Omental fat pad (tissue), 4 donors: ENCODE data around the gene GLB1L2. TPM values are rescaled to one million over a fixed set of nuclear protein-coding genes. Genes with fewer than 3 reads are reported as not detected.

ENCODE experiments used
- ATAC-seq: fragments of 150-250 bp; one replicate; pipeline ENCODE4 v1.9.1; 2016; ENCODE audit warnings: mild to moderate bottlenecking, moderate library complexity; ENCODE audit not compliant: low FRiP score
- DNase-seq: peaks from one replicate; pipeline ENCODE4 v3.0.0-alpha.2; 2019; ENCODE audit warnings: low spot score
- CTCF ChIP-seq, 3 donors: fragments of 450-650 bp; IDR thresholded peaks; one replicate each; pipeline ENCODE4 v1.5.1; 2016 to 2017; ENCODE audit warnings: antibody characterized with exemption in 3 of 3, mild to moderate bottlenecking in 3 of 3, moderate library complexity in 2 of 3
- total RNA-seq, 4 donors: library from RNA; depleted of rRNA; stranded (reverse); fragments of >200 nt; gene quantifications; one replicate each; pipeline ENCODE4 v1.1.0, GENCODE V29; 2016

GLB1L2 gene
- total RNA-seq, 4 donors from 2014 or later, result 1.8 to 5.5 (median 2.4) TPM

- no peak for ATAC-seq
- DNase-seq, result no peak
- no peak for TF ChIP-seq CTCF (IDR thresholded peaks at IDR 0.05)
Observed at GRCh38 chr11:134372961-134373360, 41.2 kb downstream of the GLB1L2 start.

DNA sequence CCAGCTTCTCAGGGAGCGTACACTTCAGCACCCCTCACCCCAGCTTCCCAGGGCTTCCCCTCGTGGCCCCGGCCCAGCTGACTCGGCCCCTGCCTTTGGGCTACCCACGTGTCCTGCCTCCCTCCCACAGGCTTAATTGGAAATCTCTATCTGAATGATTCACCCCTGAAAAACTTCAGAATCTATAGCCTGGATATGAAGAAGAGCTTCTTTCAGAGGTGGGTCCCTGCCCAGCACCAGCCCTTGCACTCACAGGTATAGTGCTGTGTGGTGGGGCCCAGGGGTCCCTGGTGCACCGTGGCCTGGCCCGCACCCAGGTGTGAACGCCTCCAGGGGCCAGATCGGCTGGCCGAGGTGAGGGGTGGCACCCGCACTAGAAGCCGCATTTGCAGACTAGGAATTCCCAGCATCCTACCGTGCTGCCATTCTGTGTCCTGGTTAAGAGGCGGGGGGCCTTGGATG lies 41.8 kb downstream of the GLB1L2 start:
- no peak for DNase-seq
- TF ChIP-seq CTCF (IDR thresholded peaks at IDR 0.05), result no peak
- ATAC-seq, result no peak

- ATAC-seq (no peak), DNase-seq (no peak)
- TF ChIP-seq CTCF (IDR thresholded peaks at IDR 0.05), result no peak
Observed at GRCh38 chr11:134374171-134374570, 42.4 kb downstream of the GLB1L2 start.

GRCh38 chr11:134374891-134375550 lies 43.2 kb downstream of the GLB1L2 start:
- TF ChIP-seq CTCF (IDR thresholded peaks at IDR 0.05), result no peak
- ATAC-seq (no peak), DNase-seq (no peak)

DNA sequence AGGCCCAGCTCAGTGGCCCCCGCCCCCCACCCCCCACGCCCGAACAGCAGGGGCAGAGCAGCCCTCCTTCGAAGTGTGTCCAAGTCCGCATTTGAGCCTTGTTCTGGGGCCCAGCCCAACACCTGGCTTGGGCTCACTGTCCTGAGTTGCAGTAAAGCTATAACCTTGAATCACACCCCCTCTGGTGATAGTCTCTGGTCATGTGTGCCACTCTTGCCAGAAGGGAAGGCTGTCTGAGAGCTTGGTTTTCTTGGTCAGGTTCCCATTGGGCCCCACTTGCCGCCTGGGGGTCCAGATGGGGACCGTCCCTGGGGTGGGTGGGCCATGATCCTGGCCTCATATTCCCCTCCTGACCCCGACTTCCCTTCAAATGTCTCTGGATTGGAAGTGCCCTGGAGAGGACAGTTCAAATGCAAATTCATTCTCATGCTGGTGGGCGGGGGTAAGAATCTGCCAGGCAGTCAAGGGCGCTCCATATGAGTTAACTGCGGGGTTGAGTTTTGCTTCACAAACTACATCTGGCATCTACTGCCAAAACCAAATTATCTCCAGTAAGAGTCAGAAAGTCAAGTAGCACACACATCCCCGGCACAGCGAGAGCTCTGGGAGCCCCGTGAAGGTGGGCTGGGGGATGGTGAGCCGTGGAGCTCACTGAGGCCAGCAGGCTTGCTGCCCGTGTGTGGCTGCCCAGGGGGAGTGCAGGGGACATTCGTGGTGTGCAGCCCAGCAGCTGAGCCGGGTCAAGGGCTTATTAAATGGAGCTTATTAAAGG lies 44.5 kb downstream of the GLB1L2 start:
- TF ChIP-seq CTCF (IDR thresholded peaks at IDR 0.05), result no peak
- no peak for DNase-seq
- ATAC-seq, result no peak

- no peak for DNase-seq
- TF ChIP-seq CTCF (IDR thresholded peaks at IDR 0.05), result no peak
- ATAC-seq, result no peak
Observed at GRCh38 chr11:134377876-134378275, 46.1 kb downstream of the GLB1L2 start.

DNA sequence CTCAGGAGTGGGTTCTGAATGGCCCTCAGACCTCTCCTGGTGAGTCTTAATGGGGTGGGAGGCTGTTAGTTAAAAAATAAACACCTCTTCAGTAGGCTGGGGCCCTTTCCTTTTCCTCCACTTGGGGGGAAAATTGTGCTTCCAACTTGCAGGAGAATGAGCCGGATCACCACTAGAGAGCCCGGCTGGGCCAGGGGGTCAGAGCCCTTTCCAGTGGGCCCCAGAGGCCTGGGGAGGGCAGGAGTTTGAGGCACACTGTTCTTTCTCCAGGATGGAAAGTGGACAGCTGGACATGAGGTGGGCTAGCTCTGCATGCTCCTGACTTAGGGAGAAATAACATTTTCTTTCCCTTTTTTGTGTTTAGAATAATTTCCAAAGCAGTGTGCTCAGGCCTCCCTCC lies 47.5 kb downstream of the GLB1L2 start:
- no peak for DNase-seq
- no peak for TF ChIP-seq CTCF (IDR thresholded peaks at IDR 0.05)
- no peak for ATAC-seq
